Measurements from ENCODE around the gene IGSF9B.

IGSF9B gene

DNA sequence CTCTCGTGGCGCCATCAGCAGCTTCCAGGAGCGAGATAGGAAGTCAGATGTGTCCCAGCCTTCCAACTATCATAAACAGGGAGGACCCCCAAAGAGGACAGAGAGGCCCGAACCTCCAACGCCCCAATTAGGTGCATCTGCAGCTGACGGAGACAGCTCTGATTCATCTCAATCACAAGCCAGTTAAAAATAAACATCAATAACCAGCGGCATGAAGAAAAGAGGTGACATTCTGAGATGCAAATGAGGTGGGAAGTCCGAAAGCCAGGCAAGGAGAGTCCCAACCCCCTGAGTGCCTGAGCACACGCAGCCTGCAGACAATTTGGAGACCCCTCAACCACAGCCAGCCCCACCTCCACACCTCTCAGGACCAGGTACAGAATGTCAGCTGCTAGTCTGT, 28.1 kb upstream of the IGSF9B start:
- DNase-seq = no peak

- no peak for DNase-seq
These were observed 27.0 kb upstream of the IGSF9B start for GRCh38 chr11:133983660-133984316.

GRCh38 chr11:133982876-133983275, 26.1 kb upstream of the IGSF9B start:
- DNase-seq = no peak

- no peak for DNase-seq
These were observed 25.4 kb upstream of the IGSF9B start for GRCh38 chr11:133982151-133982550.

- no peak for DNase-seq
These were observed 24.4 kb upstream of the IGSF9B start for GRCh38 chr11:133981156-133981555.

DNA sequence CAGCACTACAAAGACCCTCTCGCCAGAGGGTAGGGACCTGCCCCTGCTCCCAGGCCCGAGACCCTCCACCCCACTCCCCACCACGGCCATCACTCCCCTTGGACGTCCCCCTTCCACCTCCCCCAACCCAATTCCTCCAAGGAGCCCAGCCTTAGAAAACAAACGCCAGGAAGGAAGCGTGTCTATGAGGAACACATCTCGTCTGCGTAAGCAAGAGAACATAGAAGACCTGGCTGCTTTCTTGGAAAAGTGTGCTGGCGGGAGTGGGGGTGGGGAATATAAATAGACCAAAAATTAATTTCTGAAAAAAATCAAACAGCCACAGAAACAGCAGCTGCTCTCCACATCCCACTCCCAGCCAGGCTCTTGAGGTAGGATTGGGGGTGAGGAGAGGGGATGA, 23.9 kb upstream of the IGSF9B start:
- no peak for DNase-seq

- no peak for DNase-seq
These were observed 22.0 kb upstream of the IGSF9B start for GRCh38 chr11:133978794-133979193.

GRCh38 chr11:133977067-133977677, 20.4 kb upstream of the IGSF9B start:
- no peak for DNase-seq

DNA sequence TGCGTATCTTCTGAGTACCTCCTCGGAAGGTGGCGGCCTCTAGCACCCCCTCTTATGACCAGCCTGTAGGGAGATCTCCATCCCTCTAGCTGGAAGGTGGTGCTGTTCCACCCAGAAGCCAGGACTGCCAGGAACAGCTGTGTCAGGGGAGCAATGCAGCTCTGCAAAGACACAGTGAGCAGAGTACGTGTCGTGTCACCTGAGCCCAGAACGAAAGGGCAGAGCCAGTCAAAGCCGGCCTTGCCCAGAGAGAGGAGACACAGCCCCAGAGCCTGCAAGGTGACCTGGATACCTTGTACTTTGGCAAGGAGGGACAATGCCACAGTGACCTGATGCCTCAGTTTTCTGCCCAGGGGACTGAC, 18.7 kb upstream of the IGSF9B start:
- DNase-seq = no peak

DNA sequence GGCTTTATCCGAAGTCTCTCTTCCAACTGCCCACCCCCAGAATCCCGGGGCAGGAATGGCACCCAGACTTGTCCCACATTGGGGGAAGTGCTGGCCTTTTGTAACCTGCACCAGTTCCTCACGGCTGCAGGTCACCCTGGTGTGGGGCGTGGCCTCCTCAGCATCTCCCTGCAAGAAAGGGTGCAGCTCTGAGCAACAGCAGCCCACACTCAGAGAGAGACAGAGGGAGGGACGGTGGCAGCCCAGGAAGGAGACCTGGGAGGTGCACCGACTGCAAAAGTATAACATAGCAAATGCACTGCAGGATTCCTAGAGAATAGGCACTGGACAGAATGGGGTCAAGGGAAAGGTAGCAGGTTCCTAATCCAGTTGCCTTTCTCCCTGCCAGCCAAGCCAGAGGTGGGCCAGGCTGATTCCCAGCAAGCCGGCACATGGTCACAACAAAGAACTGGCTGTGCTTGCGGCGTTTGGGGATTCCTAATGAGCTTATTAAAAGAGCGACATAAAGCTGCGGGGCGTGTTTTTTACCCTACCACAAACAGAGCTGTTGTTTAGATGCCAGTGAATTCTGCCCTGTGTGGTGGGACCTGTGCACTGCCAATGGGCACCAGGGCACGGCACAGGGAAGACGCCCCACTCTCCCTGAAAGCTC, 18.2 kb upstream of the IGSF9B start:
- no peak for DNase-seq

DNA sequence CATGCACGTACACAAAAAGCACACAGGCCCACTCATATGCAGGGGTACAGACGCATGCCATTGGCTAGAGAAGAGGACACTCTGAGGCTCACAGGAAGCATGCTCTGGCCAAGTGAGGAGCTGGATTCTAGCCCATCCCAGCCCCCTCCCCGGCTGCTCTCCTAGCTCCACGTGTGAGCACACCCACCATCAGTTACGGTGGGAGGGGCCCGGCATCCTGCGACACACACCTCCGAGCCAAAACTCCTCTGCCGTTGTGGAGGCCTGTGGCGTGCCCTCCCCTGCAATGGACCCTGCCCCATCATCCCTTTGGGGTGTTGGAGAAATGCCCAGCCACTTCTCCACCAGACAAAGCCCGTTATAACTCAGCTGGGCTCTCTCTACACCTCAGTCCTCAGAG, 15.1 kb upstream of the IGSF9B start:
- no peak for DNase-seq

DNA sequence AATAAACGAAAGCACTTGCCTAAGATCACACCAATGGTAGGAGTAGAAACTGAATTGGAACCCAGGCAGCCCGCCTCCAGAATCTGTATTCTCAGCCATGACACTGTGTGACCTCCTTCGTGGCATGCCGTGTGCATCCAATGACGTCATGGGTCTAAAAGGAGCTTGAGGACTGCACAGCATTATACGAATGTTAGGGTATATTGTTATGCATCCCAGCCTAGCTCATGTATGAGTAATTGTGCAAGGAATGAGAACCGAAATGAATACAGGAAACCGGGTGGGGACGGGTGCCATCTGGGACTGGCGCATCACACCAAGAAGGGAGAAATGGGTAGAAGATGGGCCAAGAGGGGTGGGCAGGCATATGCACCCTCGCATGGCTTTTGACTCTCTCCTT, 12.3 kb upstream of the IGSF9B start:
- no peak for DNase-seq

GRCh38 chr11:133968300-133968699, 11.5 kb upstream of the IGSF9B start:
- no peak for DNase-seq

GRCh38 chr11:133967599-133968238, 11.0 kb upstream of the IGSF9B start:
- peak in 1 of 2 experiments; percentile 35 for DNase-seq

DNA sequence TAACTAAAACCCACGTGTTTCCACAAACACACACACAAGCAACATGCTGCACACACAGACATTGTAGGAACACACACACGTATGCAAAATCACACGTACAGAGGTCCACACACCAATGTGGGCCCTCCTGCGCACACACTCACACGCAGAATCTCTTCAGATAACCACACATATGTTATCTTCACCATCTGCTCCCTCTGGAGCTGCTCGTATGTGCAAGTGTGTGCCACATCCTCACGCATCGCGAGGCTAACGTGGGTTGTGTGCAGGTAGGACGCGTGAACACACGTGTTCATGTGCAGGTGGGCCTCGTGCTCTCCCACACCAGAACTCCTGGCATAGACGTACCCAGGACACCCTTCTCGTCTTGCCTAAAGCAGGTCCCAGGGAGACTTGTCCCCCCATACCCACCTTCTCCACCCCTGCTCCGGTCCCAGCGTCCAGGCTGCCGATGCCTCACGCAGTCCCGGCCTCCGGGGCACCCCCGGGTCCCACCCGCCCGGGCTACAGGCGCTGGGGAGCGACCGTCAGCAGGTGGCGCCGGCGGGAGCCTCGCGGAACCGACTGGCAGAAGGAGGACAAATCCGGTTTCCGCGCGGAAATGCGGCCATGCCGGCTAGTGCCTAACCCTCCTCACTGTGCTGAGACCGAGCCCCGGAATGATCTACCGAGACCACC, 10.3 kb upstream of the IGSF9B start:
- DNase-seq = peak; percentile 84 to 88

DNA sequence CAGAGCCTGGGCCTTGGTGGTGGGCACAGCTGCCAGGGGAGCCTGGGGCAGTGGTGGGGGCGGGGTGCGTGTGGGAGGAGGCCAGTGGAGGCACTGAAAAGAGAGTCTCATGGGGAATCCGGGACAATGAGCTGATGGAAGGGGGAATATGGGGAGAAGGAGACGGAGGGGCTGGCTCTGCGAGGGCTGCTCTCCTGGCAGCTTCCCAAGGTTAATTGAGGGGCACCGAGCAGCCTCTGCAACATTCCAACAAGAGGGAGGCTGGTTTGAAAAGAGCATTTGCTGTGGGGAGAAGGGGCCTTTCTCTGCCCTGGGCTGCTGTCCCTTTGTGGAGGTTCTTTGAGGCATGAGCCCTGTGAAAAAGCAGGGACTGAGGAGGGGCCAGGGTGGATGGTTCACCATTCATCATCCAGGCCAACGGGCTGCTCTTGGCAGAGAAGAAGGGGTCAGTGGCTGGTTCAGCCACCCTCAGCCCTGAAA, 9.4 kb upstream of the IGSF9B start:
- DNase-seq = no peak

GRCh38 chr11:133965031-133965601, 8.3 kb upstream of the IGSF9B start:
- DNase-seq = no peak

DNA sequence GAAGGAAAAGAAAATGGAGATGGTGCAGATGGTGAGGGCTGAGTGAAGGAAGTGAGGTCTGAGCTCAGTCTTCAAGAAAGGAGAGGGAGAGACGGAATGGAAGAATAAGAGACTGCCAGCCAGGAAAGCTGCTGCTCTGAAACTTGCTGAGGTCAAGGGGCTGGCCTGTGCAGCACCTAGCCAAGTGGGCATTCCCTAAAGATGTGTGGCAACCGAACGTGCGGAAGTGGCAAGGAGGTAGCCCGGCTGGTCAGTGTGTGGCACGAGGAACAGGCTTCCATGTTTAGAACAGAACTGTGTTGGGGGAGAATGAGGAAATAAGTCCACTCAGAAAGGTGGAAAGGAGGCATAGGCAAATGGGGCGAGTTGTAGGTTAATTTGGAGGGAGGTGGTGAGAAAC, 7.6 kb upstream of the IGSF9B start:
- DNase-seq = no peak

- DNase-seq = no peak
These were observed 5.1 kb upstream of the IGSF9B start for GRCh38 chr11:133961890-133962289.

DNA sequence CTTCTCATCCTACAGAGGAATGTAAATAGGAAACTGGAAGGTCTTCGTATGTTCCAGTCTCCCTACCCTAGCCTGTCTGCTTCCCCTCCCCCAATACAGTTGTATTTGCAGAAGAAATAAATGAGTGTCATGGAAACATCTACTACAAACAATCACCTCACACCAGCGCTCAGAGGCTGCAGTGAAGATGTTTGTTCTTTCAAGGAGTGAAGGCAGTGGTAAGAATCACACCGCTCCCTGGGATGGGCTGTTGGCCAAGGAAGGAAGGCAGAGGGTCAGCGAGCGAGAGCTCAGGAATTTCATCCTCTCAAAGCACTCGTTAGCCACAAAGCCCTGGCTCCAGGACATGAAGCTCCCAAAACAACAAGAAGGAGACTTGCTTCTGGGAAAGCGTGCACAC, 1.1 kb upstream of the IGSF9B start:
- no peak for DNase-seq

GRCh38 chr11:133955945-133956421, 785 bp downstream of the IGSF9B start:
- peak; percentile 40 to 49 for DNase-seq

DNA sequence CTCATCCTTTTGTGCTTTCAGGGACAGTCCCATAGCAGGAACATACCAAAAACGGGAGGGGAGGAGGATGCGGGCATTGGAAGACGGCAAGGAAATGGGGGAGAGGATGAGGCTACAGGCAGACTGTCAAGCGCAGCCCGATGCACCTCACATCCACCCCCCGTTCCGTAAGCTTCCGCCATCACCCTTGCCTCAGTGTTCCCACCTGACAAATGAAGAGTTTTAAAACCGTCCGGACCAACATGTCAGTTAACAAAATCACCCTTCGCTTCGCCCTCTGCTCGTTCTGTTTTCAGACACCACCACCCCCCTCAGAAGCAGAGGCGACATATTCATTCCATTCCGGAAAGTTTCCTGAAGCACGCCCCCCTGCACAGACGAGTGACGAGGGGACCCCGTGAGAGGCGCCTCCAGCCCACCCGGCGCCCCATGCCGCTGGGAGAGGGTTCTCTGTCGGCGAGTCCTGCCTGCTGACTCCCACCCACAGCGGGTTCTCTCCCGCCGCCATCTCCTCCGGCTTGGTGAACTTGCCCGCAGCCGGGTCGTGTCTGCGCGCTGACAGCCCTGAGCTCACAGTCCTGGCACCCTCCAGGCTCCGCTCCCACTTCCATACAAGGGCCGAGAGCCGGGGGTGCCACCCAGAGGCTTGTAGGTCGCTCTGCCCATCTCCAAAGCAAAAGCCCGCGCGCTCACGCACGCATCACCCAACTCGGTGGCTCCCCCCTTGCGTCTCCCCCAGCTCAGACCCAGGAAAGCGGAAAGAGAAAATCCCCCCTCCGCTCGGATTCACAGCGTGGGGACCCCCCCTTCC, 1.5 kb downstream of the IGSF9B start:
- DNase-seq = peak; percentile 61 to 69

All from activated T-cell treated with anti-CD3 and anti-CD28 coated beads, Interleukin-2, amount 50 U/mL, for 48 hours (primary cell).